Measurements from ENCODE around the gene NPAS2.

The NPAS2 gene

GRCh38 chr2:100921685-100922161 lies 101.8 kb downstream of the NPAS2 start:
- DNase-seq: no peak

DNA sequence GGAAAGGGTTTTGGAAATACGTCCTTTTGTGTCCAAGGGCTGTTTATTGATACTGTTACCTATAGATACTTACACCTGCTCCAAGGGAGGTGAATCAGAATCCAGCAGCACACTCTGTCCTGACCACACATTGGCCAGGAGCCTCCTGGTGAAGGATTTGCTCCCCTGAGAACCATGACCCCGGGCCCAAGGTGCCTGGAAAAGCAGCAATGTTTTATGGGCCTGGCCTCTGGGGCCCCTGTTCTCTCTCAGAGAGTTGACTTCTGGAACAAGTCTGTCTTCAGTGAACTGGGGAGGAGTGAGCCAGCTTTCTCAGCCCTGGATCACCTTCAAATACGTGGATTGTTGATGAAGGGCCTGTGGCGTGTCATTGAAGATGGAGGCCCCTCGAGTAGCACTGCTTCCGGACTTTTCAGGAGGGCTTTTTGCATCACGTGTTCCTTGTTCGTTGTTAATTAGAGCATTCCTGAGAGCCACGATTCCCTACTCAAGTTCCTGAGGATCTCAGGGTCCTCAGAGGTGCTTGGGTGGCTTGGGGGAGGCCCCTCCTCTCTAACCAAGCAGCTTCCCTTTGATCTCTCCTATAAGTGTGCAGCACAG lies 103.6 kb downstream of the NPAS2 start:
- DNase-seq: no peak

DNA sequence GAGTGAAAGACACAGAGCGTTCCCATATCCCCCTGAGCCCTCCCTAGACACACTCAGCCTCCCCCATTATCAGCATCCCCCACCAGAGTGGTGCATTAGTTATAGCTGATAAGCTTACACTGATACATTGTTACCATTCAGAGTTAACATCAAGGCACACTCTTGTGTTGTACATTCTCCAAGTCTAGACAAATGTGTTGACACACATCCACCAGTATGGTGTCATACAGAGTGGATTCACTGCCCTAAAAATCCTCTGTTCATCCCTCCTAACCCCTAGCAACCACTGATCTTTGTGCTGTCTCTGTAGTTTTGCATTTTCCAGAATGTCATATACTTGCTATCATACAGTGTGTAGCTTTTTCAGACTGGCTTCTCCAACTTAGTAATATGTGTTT lies 104.2 kb downstream of the NPAS2 start:
- no peak for DNase-seq

DNA sequence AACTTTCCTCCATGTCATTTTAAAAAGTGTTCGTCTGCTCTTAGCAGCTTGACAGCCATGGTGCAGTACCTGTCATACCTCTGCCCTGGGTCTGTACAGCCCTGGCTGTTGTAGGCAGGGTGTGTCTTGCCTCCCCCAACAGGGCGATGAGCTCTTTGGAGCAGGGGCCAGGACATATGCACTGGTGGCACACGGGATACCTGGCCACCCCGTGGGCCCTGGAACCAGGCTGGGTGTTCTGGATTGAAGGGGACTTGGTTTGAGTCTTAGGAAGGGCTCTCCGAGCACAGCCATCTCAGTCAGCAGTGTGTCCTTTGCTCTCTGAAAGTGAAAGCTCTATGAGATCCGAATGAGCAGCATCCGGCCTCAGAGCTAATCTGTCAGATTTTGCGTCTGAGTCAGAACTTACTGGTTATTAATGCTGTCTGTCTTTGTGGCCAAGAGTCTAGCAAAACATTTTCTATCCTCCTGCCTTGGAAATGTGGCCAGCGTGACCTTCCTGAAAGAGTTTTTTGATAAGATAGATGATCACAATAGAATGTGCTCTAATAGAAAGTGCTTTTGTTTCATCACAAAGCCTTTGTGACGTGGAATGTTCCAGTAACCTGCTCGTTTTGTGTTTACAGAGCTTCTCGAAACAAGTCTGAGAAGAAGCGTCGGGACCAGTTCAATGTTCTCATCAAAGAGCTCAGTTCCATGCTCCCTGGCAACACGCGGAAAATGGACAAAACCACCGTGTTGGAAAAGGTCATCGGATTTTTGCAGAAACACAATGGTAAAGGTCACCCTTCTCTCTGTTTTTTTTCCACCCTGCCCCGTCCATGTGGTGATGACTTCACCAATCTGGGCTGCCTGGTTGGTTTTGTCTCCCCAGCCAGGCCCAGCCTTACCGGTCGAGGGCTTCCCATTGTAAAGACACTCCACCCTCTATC lies 104.8 kb downstream of the NPAS2 start:
- DNase-seq: peak; percentile 57

DNA sequence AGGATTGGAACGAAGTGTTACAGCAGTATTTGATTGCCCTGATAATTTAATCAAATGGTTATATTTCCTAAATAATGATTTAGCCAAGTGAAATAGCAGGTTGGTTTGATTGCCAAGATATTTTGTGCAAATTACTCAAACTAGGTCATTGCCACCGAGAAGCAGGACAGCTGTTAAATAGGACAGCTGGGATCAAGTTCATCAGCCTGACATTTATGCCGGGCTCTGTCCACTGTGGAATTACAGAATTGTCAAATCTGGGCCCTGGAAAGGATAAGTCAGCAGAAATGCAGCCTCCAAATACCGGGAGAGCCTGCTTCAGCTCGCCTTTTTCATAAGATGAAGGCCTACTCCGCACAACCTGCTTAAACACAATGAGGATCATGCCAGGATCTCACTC lies 108.3 kb downstream of the NPAS2 start:
- no peak for DNase-seq

DNA sequence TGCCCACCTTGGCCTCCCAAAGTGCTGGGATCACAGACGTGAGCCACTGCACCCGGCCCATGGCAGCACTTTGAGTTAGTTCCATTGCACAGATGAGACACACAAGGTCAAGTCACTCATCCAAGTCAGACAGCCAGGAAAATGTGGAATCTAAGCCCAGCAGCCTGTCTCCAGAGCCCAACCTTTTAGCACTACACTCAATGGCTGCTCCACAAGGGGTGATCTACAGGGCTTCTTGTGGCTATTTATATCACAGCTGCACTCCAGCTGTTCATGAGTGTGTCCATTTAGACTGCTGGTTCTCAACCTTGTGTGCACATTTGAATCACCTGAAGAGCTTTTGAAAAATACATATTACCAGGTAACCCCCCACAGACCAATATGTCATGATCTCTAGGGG lies 109.2 kb downstream of the NPAS2 start:
- DNase-seq: no peak

DNA sequence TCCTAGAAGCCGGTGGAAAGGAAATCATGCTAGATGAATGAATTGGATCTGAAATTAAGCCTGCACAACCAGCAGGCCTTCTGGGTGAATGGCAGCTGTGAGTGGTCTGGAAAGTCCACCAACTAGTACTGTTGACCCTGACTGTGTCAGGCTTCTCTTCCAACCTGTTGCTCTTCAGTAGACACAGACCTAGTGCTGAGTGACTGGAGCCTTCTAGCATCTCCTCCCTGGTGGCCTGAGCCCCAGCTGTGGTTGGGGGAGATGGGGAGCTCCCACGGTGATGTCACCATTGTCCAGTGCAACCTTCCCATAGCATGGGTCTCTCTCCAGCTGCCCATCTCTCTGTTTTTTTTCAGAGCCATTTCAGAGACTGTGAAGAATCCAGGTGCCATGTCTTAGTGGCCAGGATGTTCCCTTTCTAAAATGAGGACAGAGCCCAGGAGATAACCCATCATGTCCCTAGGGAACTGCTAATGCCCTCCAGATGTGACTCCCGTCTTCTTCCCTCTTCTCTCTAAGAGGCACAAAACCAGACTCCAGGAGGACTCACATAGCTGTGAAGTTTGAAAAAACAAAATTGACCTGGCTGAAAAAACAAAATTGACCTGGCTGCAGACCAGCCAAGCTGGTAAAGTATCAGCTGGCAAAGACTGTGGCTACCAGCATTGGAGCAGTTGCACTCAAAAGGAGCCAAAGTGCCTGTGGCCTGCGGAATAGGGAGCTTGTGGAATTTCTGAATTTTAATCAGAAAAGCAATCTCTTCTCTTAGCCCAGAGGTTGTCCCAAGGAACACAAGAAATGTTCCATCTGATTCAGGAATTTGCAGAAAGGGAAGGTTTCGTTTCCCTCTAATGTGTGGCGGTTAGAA lies 114.8 kb downstream of the NPAS2 start:
- DNase-seq: no peak

DNA sequence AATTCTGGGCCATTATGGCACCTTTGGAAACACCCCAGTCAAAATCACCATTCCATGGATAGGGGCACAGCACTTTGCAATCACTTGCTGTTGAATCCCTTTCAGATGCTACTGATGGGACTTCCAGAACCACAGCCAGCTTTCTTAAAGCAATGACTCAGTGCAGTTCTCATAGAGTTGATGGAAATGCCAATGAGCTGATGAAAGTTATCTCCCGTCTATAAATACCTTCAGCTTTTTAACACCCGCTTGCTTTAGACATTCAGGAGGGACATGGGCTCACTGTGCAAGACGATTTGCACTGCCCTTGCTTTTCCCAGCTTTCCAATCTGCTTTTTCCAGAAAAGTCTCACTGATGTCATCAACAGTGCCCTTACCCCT lies 115.4 kb downstream of the NPAS2 start:
- peak; percentile 25 for DNase-seq

DNA sequence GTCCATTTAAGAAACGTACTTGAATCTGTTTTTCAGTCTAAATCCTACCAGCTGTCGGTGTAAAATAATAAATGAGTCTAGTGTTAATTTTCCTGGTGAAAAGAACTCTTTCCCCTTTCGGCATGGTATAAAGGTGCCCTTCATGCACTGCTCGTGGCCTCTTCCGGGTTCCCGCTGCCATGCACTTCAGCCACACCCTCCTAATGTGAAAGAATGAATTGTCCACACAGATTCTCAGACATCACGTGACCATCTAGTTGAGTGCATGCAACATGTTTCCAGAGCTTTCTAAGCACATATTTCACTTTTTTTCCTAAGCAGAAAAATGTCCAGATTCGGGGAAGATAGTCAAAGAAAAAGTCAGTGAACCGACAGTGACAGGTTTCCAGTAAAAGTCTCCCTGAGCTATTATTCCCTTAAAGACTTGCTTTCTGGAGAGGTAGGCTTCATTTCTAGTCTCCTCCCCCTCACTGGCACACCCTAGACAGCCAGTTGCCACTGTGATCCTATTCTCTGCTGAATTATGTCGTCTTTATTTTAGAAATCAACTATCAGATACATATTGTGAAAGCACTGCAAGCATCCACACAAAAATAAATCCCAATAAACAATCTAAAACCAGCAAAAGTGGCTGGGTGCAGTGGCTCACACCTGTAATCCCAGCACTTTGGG lies 116.3 kb downstream of the NPAS2 start:
- no peak for DNase-seq

DNA sequence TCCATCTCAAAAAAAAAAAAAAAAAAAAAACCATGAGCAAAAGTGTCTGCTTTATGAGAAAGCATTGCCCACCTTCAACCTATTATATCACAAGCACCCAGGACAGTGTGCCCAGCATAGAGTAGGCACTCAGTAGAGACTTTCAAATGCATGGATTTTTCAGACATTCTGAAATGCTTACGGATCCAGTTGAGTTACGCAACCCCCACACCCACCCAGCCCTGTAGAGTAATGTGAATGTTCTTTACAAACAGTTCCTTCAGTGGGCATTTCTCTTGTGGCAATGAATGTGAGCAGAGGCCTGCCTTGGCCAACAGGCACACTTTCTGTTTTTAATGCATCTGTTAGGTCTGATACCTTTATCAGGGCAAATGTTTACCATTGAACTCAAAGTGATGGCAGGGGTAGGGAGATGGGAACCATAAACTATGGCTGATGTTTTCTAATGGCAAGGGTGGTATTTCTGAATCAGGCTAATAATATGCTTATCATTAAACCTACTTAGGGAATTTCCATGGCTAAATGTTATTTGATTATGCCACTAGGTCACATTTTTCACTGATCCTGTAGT lies 117.1 kb downstream of the NPAS2 start:
- DNase-seq: no peak

GRCh38 chr2:100938031-100939026 lies 118.4 kb downstream of the NPAS2 start:
- DNase-seq: no peak

DNA sequence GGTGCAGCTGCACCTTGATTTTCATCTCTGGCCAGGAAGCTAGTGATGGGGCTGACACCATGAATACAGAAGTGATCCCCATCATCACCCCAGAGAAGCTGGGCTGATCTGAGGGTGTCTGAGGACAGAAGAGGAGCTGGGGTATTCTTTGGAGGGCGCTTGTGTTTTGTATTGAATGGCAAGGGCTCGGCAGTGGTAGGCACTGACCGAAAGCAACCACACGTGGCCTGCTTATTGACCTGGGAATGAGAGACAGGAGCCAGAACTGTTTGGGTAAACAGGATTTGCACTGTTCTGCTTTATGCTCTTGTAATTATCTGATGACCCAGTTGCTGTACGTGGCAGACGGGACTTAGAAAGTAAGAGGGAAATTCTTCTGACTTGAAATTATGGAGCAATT lies 119.5 kb downstream of the NPAS2 start:
- no peak for DNase-seq

DNA sequence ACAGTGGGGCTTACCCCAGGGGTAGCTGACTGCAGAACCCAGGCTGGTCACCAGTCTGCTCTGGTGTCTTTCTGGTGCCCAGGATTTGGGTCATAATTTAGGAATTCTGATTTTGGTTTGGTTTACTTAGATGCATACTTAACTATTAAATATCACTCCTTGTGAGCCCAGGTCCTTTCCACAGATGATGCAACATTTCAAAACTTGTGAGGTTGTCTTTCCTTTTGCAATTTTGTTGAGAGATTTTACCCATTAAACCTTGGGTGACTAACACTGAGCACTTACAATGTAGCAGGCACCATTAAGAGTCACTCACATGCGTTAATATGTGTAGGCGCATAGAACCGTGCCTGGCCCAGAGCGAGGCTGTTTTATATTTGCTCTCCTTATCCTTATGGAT lies 120.3 kb downstream of the NPAS2 start:
- DNase-seq: no peak

DNA sequence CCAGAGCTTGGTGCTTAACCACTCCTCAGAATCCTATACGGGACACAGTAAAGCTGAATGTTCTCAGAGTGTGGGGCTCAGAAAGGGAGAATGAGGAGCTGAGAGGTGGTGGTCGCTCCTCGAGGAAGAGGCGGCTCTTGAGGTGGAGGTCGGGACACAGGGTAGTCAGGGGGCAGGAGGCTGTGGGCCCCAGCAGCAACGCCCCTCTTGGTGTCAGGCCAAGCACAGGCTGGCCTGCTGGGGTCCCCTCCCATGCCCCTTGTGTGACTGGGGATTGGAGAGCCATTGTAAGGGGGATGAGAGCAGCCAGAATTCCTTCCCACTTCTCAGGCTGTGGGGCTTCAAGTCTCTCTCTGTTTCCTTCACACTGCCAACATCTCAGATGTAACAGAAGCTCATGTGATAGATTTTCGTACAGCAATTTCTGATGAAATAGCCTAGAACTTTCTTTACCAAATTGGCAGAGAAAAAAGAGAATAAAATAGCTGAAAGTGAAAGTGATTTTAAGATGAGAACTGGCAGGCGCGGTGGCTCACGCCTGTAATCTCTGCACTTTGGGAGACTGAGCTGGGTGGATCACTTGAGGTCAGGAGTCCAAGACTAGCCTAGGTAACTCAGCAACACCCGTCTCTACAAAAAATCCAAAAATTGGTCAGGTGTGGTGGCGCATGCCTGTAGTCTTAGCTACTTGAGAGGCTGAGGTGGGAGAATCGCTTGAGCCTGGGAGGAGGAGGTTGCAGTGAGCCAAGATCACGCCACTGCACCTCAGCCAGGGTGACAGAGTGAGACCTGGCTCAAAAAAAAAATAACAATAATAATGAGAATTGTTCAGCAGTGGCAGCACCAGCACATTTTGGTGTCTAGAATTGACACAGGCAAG lies 121.1 kb downstream of the NPAS2 start:
- DNase-seq: no peak

- DNase-seq: no peak
These were observed 121.8 kb downstream of the NPAS2 start for GRCh38 chr2:100941646-100942240.

- DNase-seq: no peak
These were observed 124.9 kb downstream of the NPAS2 start for GRCh38 chr2:100944617-100945432.

DNA sequence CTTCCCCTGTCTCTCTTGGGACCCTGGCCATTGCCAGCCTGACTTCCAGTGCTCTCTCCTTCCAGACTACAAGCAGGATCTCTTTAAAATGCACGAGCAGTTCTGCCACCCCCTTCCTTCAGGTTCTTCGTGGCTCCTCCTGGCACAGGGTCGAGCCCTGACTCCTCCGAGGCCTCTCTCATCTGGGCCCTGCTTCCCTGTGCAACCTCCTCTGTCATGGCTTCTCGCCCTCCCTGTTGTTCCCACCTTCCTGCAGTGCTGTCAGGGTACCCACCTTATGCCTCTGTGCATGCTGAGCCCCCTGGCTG lies 125.4 kb downstream of the NPAS2 start:
- DNase-seq: no peak

- DNase-seq: no peak
These were observed 126.1 kb downstream of the NPAS2 start for GRCh38 chr2:100945930-100946607.

All from NCI-H226 (cell line).